Measurements from ENCODE around the gene PICALM.

DNA sequence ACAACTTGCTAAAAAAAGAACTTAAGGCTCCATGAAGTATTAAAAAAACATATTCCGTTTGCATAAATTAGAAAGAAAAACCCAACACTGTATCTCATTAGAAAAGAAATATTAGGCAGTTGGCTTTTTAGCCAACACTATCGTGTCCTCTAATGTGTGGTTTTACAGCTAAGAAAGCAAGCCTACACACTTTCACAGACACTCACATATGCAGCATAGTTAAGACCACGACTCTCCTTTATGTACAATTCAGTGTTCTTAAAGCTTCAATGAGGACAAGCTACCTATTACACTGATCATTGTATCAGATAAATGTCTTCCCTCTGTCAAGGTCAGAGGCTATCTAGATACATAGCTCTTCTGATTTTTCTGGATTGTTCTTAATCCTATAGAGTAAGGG, 80.1 kb downstream of the PICALM start:
- TF ChIP-seq POLR2A (conservative IDR thresholded peaks at IDR 0.05) (no peak; the same call in 1 of the 2 replicates), ZC3H8 (IDR thresholded peaks at IDR 0.05) (no peak), FOS (IDR thresholded peaks at IDR 0.05; ENCODE audit: extremely low read depth, insufficient read length) (no peak), BRD4 (IDR thresholded peaks at IDR 0.05) (no peak), TEAD2 (tag; IDR thresholded peaks at IDR 0.05) (no peak), NR3C1 (CRISPR knock-in tag; IDR thresholded peaks at IDR 0.05) (no peak), ZNF384 (IDR thresholded peaks at IDR 0.05; ENCODE audit: low read depth, low read length) (no peak), GABPA (tag; conservative IDR thresholded peaks at IDR 0.05; ENCODE audit: low read depth) (no peak), FUS (optimal IDR thresholded peaks at IDR 0.05; ENCODE audit: low read depth, low read length) (no peak), ZNF121 (CRISPR knock-in tag; conservative IDR thresholded peaks at IDR 0.05) (no peak), DIDO1 (tag; IDR thresholded peaks at IDR 0.05; ENCODE audit: low read depth) (no peak)
- TF ChIP-seq, protein P1, sequence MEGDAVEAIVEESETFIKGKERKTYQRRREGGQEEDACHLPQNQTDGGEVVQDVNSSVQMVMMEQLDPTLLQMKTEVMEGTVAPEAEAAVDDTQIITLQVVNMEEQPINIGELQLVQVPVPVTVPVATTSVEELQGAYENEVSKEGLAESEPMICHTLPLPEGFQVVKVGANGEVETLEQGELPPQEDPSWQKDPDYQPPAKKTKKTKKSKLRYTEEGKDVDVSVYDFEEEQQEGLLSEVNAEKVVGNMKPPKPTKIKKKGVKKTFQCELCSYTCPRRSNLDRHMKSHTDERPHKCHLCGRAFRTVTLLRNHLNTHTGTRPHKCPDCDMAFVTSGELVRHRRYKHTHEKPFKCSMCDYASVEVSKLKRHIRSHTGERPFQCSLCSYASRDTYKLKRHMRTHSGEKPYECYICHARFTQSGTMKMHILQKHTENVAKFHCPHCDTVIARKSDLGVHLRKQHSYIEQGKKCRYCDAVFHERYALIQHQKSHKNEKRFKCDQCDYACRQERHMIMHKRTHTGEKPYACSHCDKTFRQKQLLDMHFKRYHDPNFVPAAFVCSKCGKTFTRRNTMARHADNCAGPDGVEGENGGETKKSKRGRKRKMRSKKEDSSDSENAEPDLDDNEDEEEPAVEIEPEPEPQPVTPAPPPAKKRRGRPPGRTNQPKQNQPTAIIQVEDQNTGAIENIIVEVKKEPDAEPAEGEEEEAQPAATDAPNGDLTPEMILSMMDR (IDR thresholded peaks at IDR 0.05 in 2 of 3, conservative IDR thresholded peaks at IDR 0.05 in 1 of 3; ENCODE audit: insufficient read depth in 2 of 3, low read depth in 1 of 3, low read length in 3 of 3) = no peak

Data from K562 (cell line).